ENCODE results near the gene SPOUT1. TPM values are rescaled to one million over a fixed set of nuclear protein-coding genes. Genes with fewer than 3 reads are reported as not detected.

Gene SPOUT1
- total and polyA plus RNA-seq, 2 donors (not counting 1 experiment from before 2014, with no cell fraction given): 73.0 to 86.4 TPM

DNA sequence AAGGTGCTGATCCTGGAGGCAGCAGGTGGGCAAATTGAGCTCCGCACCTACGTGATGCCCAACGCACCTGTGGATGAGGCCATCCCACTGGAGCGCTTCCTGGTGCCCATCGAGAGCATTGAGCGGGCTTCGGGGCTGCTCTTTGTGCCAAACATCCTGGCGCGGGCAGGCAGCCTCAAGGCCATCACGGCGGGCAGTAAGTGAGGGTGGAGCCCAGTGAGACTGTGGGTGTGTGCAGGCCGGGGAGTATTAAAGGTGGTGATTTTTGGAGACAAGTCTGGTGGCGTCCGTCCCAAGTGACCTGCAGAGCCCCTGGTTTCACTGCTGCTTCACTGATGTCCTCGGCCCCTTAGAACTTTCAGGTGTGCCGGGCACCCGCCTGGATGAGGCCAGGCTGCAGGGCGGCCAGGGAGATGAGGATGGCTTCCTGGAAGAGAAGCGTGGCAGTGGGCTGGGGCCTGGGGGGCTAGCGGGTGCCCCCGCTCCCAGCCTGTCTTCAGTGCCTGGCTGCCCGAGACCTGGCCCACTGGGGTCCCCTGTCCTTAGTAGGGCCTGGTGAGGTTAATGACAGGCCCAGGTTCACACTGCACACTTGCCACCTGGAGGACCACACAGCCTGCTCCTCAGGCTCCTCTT is 7.1 kb downstream of the SPOUT1 start:
- DNase-seq (peak; percentile 8), ATAC-seq (ENCODE audit: low read depth) (no peak)
- H3K4me3 Mint-ChIP-seq: no peak overlapping the region
- peaks cover 0 to 40% of the 10 kb centered on the region in 2 experiments for H3K36me3 ChIP-seq (replicated peaks in 1 of 2; ENCODE audit: control extremely low read depth in 1 of 2, control insufficient read depth in 1 of 2, extremely low read depth in 1 of 2, insufficient read depth in 2 of 2, low read length in 1 of 2)
- H3K27me3 ChIP-seq (replicated peaks in 1 of 4; ENCODE audit: control extremely low read depth in 1 of 4, control insufficient read depth in 3 of 4, insufficient read depth in 4 of 4, low read length in 3 of 4): no peaks in the 10 kb centered on the region
- peaks cover 5 to 15% of the 10 kb centered on the region in 2 donors for H3K4me1 ChIP-seq (ENCODE audit: control insufficient read depth in 2 of 2, insufficient read depth in 2 of 2, low read length in 2 of 2)
- TF ChIP-seq, protein P1, sequence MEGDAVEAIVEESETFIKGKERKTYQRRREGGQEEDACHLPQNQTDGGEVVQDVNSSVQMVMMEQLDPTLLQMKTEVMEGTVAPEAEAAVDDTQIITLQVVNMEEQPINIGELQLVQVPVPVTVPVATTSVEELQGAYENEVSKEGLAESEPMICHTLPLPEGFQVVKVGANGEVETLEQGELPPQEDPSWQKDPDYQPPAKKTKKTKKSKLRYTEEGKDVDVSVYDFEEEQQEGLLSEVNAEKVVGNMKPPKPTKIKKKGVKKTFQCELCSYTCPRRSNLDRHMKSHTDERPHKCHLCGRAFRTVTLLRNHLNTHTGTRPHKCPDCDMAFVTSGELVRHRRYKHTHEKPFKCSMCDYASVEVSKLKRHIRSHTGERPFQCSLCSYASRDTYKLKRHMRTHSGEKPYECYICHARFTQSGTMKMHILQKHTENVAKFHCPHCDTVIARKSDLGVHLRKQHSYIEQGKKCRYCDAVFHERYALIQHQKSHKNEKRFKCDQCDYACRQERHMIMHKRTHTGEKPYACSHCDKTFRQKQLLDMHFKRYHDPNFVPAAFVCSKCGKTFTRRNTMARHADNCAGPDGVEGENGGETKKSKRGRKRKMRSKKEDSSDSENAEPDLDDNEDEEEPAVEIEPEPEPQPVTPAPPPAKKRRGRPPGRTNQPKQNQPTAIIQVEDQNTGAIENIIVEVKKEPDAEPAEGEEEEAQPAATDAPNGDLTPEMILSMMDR (IDR thresholded peaks at IDR 0.05): no peak
- TF ChIP-seq EZH2 (IDR thresholded peaks at IDR 0.05; ENCODE audit: borderline replicate concordance, insufficient read depth, low read depth, low read length, poor library complexity, severe bottlenecking): no peak
- ChIA-PET CTCF (no interaction called here), POLR2A (no interaction called here)
- 97% methylated on average over 21 of the region's 22 CpGs for WGBS (ENCODE audit: insufficient coverage)
- H3K27ac Mint-ChIP-seq: no peak overlapping the region
- H3K9ac ChIP-seq (ENCODE audit: low read length): no peak overlapping the region
- intact Hi-C loops (cut with micrococcal nuclease): no loop called here
- H3K4me2 ChIP-seq (replicated peaks; ENCODE audit: low read depth, low read length, poor library complexity, severe bottlenecking): no peak overlapping the region
- no peak overlapping the region for H3K27ac ChIP-seq (ENCODE audit: low read length in 2 of 2)
- peaks cover 0 to 7% (median 0%) of the 10 kb centered on the region in 3 donors for H3K9me3 ChIP-seq (ENCODE audit: control extremely low read depth in 1 of 3, control insufficient read depth in 2 of 3, insufficient read depth in 1 of 3, low read length in 2 of 3)
- no peaks in the 10 kb centered on the region for H3K79me2 ChIP-seq (ENCODE audit: control insufficient read depth, insufficient read depth, low read length)
- H2AFZ ChIP-seq (ENCODE audit: insufficient read depth, low read depth, low read length, poor library complexity, severe bottlenecking): no peak overlapping the region
- H3K4me1 Mint-ChIP-seq: peaks cover 16% of the 10 kb centered on the region
- H3K9me3 Mint-ChIP-seq (ENCODE audit: insufficient read depth): no peaks in the 10 kb centered on the region
- H3K27me3 Mint-ChIP-seq: no peaks in the 10 kb centered on the region
- no peak overlapping the region for H3K4me3 ChIP-seq (ENCODE audit: control extremely low read depth in 1 of 5, extremely low read depth in 1 of 5, insufficient read depth in 1 of 5, low read depth in 2 of 5, low read length in 4 of 5)
- H4K20me1 ChIP-seq (ENCODE audit: control insufficient read depth, insufficient read depth, low read length, poor library complexity, severe bottlenecking): peaks cover 4% of the 10 kb centered on the region

DNA sequence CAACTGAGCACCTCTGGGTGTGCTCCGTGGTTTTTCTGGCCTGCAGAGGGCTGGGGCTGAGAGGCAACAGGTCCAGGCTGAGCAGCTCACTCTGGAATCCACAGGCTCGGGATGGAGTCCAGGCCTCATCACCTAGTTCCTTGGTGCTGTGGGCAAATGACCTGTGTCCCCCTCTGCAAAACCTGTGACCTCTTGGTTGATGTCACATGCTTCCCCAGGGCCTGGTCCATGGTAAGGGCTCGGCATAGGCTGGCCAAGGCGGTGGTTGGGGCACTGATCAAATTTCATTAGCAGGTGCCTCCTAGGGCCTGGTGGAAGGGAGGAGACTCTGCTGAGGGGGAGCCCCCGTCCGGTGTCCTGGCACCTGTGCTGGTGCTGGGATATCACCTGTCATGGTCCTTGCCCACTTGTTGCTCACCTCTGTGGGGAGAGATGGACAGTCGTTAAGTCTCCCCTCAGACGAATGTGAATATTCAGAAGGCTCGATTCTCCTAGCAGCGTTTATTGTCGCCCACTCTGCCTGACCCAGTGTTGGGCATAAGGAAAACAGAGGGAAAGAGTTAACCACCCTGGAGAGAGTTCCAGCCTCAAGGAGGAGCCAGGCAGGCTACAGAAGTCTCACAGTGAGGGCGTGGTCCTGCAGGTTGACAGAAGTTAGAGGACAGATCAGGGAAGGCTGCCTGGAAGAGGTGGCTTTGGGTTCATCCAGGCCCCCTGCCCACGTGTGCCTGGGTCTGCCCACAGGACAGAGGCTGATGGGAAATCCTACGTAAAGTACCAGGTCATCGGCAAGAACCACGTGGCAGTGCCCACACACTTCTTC is 7.8 kb downstream of the SPOUT1 start:
- peak; percentile 10 for DNase-seq
- Mint-ChIP-seq H3K4me3 (peak overlapping the region; percentile 13), H3K9me3 (ENCODE audit: insufficient read depth) (no peaks in the 10 kb centered on the region), H3K27ac (no peak overlapping the region), H3K27me3 (no peaks in the 10 kb centered on the region), H3K4me1 (peaks cover 14% of the 10 kb centered on the region)
- Histone ChIP-seq H3K4me3 (ENCODE audit: control extremely low read depth in 1 of 5, extremely low read depth in 1 of 5, insufficient read depth in 1 of 5, low read depth in 2 of 5, low read length in 4 of 5) (no peak overlapping the region), H3K27ac (ENCODE audit: low read length in 2 of 2) (no peak overlapping the region), H2AFZ (ENCODE audit: insufficient read depth, low read depth, low read length, poor library complexity, severe bottlenecking) (no peak overlapping the region), H4K20me1 (ENCODE audit: control insufficient read depth, insufficient read depth, low read length, poor library complexity, severe bottlenecking) (peaks cover 2% of the 10 kb centered on the region), H3K9ac (ENCODE audit: low read length) (no peak overlapping the region), H3K36me3 (replicated peaks in 1 of 2; ENCODE audit: control extremely low read depth in 1 of 2, control insufficient read depth in 1 of 2, extremely low read depth in 1 of 2, insufficient read depth in 2 of 2, low read length in 1 of 2) (peaks cover 0 to 34% of the 10 kb centered on the region in 2 experiments), H3K9me3 (ENCODE audit: control extremely low read depth in 1 of 3, control insufficient read depth in 2 of 3, insufficient read depth in 1 of 3, low read length in 2 of 3) (peaks cover 0 to 9% (median 0%) of the 10 kb centered on the region in 3 donors), H3K4me1 (ENCODE audit: control insufficient read depth in 2 of 2, insufficient read depth in 2 of 2, low read length in 2 of 2) (peaks cover 5 to 16% of the 10 kb centered on the region in 2 donors), H3K79me2 (ENCODE audit: control insufficient read depth, insufficient read depth, low read length) (no peaks in the 10 kb centered on the region), H3K27me3 (replicated peaks in 1 of 4; ENCODE audit: control extremely low read depth in 1 of 4, control insufficient read depth in 3 of 4, insufficient read depth in 4 of 4, low read length in 3 of 4) (no peaks in the 10 kb centered on the region), H3K4me2 (replicated peaks; ENCODE audit: low read depth, low read length, poor library complexity, severe bottlenecking) (no peak overlapping the region)
- no peak for TF ChIP-seq EZH2 (IDR thresholded peaks at IDR 0.05; ENCODE audit: borderline replicate concordance, insufficient read depth, low read depth, low read length, poor library complexity, severe bottlenecking)
- TF ChIP-seq, protein P1 (IDR thresholded peaks at IDR 0.05): no peak
- ChIA-PET CTCF (no interaction called here), POLR2A (interaction anchor here (0.8 kb wide), 1 partner anchor 8 kb away, joined by 3 read pairs; no protein-coding TSS in a partner anchor)
- WGBS (ENCODE audit: insufficient coverage): 94% methylated on average over 16 of the region's 16 CpGs
- intact Hi-C loops (cut with micrococcal nuclease): no loop called here
- ATAC-seq (ENCODE audit: low read depth): no peak

All from B cell (primary cell).